NT2/D1 (cell line): ENCODE measurements around the gene CRELD1.

Experiments used
- SUZ12 ChIP-seq: IDR thresholded peaks from 2 replicates; pipeline ENCODE4 v1.6.1; 2011; ENCODE audit not compliant: insufficient read length, insufficient read depth; ENCODE audit errors: extremely low read depth
- YY1 ChIP-seq: IDR thresholded peaks from 2 replicates; pipeline ENCODE4 v1.6.1; 2011; ENCODE audit not compliant: insufficient read length, insufficient read depth
- ZNF274 ChIP-seq: IDR thresholded peaks from 2 replicates; pipeline ENCODE4 v1.6.1; 2011; ENCODE audit warnings: mild to moderate bottlenecking, low read depth, low read length

- TF ChIP-seq ZNF274, result no peak
- TF ChIP-seq SUZ12, result no peak
- no peak for TF ChIP-seq YY1
Measured at GRCh38 chr3:9938966-9939365, 5.3 kb downstream of the CRELD1 start.
